Sigmoid colon (tissue), 7 donors: ENCODE measurements around the gene TTC32. TPM values are rescaled to one million over a fixed set of nuclear protein-coding genes. Genes with fewer than 3 reads are reported as not detected.
"Not testable (repeated sequence)": the region's sequence is repeated elsewhere in the genome, so short reads cannot be mapped to it uniquely, and the experiment has no call there.

Experiments used
- DNase-seq: peaks from one replicate; pipeline ENCODE4 v3.0.0-alpha.2; 2019
- H3K27ac ChIP-seq, 4 donors: fragments of 200-600 bp; sonication (generic); one replicate each; pipeline ENCODE4 v1.5.1; 2016 to 2019; ENCODE audit warnings: mild to moderate bottlenecking in 1 of 4
- H3K27me3 ChIP-seq, 3 donors: fragments of 200-600 bp; sonication (generic); one replicate each; pipeline ENCODE4 v1.5.1; 2019; ENCODE audit warnings: mild to moderate bottlenecking in 1 of 3
- H3K36me3 ChIP-seq, 4 donors: fragments of 200-600 bp; sonication (generic); one replicate each; pipeline ENCODE4 v1.5.1; 2016 to 2019
- H3K4me1 ChIP-seq, 4 donors: fragments of 200-600 bp; sonication (generic); one replicate each; pipeline ENCODE4 v1.5.1; 2017 to 2019
- H3K4me3 ChIP-seq, 4 donors: fragments of 200-600 bp; sonication (generic); one replicate each; pipeline ENCODE4 v1.5.1; 2017 to 2019; ENCODE audit warnings: mild to moderate bottlenecking in 2 of 4, moderate library complexity in 1 of 4
- H3K9me3 ChIP-seq, 4 donors: fragments of 200-600 bp in 3 of 4; sonication (generic) in 3 of 4; one replicate each; pipeline versions ENCODE4 v1.5.1 to v1.6.1; 2013 to 2019
- CTCF ChIP-seq, 4 experiments: fragments of 450-650 bp in 3 of 4; fragments of 200-600 bp in 1 of 4; IDR thresholded peaks; one replicate each; pipeline ENCODE4 v1.5.1; 2016 to 2019; ENCODE audit warnings: antibody characterized with exemption in 4 of 4, mild to moderate bottlenecking in 3 of 4, moderate library complexity in 2 of 4
- EP300 ChIP-seq, 4 donors: sonication (generic); formaldehyde crosslinking; IDR thresholded peaks; one replicate each; pipeline ENCODE4 v1.6.1; 2017; ENCODE audit warnings: antibody characterized with exemption in 4 of 4
- POLR2A ChIP-seq, 2 donors: fragments of 450-650 bp; IDR thresholded peaks; one replicate each; pipeline ENCODE4 v1.6.1; 2016; ENCODE audit warnings: antibody characterized with exemption in 2 of 2, mild to moderate bottlenecking in 2 of 2, moderate library complexity in 2 of 2
- POLR2AphosphoS5 ChIP-seq, 4 donors: sonication (generic); formaldehyde crosslinking; IDR thresholded peaks; one replicate each; pipeline ENCODE4 v1.6.1; 2017; ENCODE audit warnings: antibody characterized with exemption in 4 of 4
- WGBS, 2 donors: extraction: QIAGEN DNeasy Blood & Tissue Kit; methylation state at CpG; one replicate each; pipeline ENCODE4 v1.1.7; 2013; 5-methylcytosine and 5-hydroxymethylcytosine counted together
- intact Hi-C: fragments of 100-400 bp; cut with DNase I; formaldehyde crosslinking; loops from one replicate; pipeline ENCODE4 v1.15.1; 2023
- polyA plus RNA-seq, 3 donors: library from polyadenylated mRNA; stranded (reverse); fragments of 200-250 nt; gene quantifications; one replicate each; pipeline ENCODE4 v1.2.3, GENCODE V29; 2013
- total RNA-seq, 4 donors: library from RNA; depleted of rRNA; stranded (reverse); fragments of >200 nt; gene quantifications; one replicate each; pipeline ENCODE4 v1.1.0, GENCODE V29; 2016
- donor health status: healthy with polysubstance abuse.
- donor health status: Bipolar disorder and iron deficiency.
- donor health status: healthy.

The TTC32 gene
- total and polyA plus RNA-seq, 7 donors, result 7.3 to 21.6 (median 12.8) TPM

- no peaks in the 10 kb centered on the region for H3K4me1 ChIP-seq
- 94 to 98% methylated on average over 2 of the region's 2 CpGs for WGBS, 2 donors
- DNase-seq, result no peak
- TF ChIP-seq POLR2AphosphoS5 (IDR thresholded peaks at IDR 0.05), result no peak
- TF ChIP-seq EP300 (IDR thresholded peaks at IDR 0.05), result no peak
- no peak for TF ChIP-seq POLR2A (IDR thresholded peaks at IDR 0.05)
- TF ChIP-seq CTCF (IDR thresholded peaks at IDR 0.05), result no peak
- no peak overlapping the region for H3K4me3 ChIP-seq
- peaks cover 0 to 75% (median 21%) of the 10 kb centered on the region in 4 donors for H3K36me3 ChIP-seq
- no peak overlapping the region for H3K27ac ChIP-seq
- intact Hi-C loops, result no loop called here
- no peaks in the 10 kb centered on the region for H3K27me3 ChIP-seq
- peaks cover 0 to 7% (median 4%) of the 10 kb centered on the region in 4 donors for H3K9me3 ChIP-seq
These were observed 31.1 kb upstream of the TTC32 start for GRCh38 chr2:19932928-19933327.

- Histone ChIP-seq H3K27ac (no peak overlapping the region), H3K9me3 (peaks cover 0 to 13% (median 7%) of the 10 kb centered on the region in 4 donors), H3K27me3 (no peaks in the 10 kb centered on the region), H3K36me3 (peaks cover 0 to 60% (median 16%) of the 10 kb centered on the region in 4 donors), H3K4me3 (no peak overlapping the region), H3K4me1 (no peaks in the 10 kb centered on the region)
- TF ChIP-seq POLR2AphosphoS5 (IDR thresholded peaks at IDR 0.05) (no peak), CTCF (IDR thresholded peaks at IDR 0.05) (no peak), EP300 (IDR thresholded peaks at IDR 0.05) (no peak), POLR2A (IDR thresholded peaks at IDR 0.05) (no peak)
- DNase-seq, result no peak
- intact Hi-C loops, result no loop called here
These were observed 27.4 kb upstream of the TTC32 start for GRCh38 chr2:19929226-19929625.

GRCh38 chr2:19927816-19928215 is 26.0 kb upstream of the TTC32 start:
- H3K4me3 ChIP-seq, intact Hi-C loops, DNase-seq, H3K27ac ChIP-seq, H3K4me1 ChIP-seq, H3K27me3 ChIP-seq: not testable (repeated sequence)
- Histone ChIP-seq H3K36me3 (peaks cover 0 to 68% (median 16%) of the 10 kb centered on the region in 4 donors), H3K9me3 (peaks cover 0 to 13% (median 7%) of the 10 kb centered on the region in 4 donors)
- WGBS, 2 donors, result 100% methylated on average over 1 of the region's 1 CpG

GRCh38 chr2:19924526-19924925 is 22.7 kb upstream of the TTC32 start:
- H3K36me3 ChIP-seq, result peaks cover 0 to 49% (median 11%) of the 10 kb centered on the region in 4 donors
- H3K4me3 ChIP-seq, H3K27ac ChIP-seq, H3K4me1 ChIP-seq, DNase-seq, intact Hi-C loops, H3K27me3 ChIP-seq: not testable (repeated sequence)
- 93 to 95% methylated on average over 4 of the region's 4 CpGs for WGBS, 2 donors
- peaks cover 0 to 13% (median 7%) of the 10 kb centered on the region in 4 donors for H3K9me3 ChIP-seq

GRCh38 chr2:19922188-19922587 is 20.4 kb upstream of the TTC32 start:
- 65 to 96% methylated on average over 3 of the region's 3 CpGs for WGBS, 2 donors
- H3K9me3 ChIP-seq, H3K27ac ChIP-seq, H3K4me3 ChIP-seq, DNase-seq, H3K4me1 ChIP-seq, H3K27me3 ChIP-seq, intact Hi-C loops: not testable (repeated sequence)
- H3K36me3 ChIP-seq, result peaks cover 0 to 25% (median 0%) of the 10 kb centered on the region in 4 donors

GRCh38 chr2:19916385-19916950 is 14.7 kb upstream of the TTC32 start:
- H3K9me3 ChIP-seq, result no peaks in the 10 kb centered on the region
- intact Hi-C loops, result no loop called here
- TF ChIP-seq CTCF (IDR thresholded peaks at IDR 0.05) (no peak), POLR2A (IDR thresholded peaks at IDR 0.05) (no peak), EP300 (IDR thresholded peaks at IDR 0.05) (no peak), POLR2AphosphoS5 (IDR thresholded peaks at IDR 0.05) (no peak)
- no peak overlapping the region for H3K4me3 ChIP-seq
- DNase-seq, result no peak
- H3K27me3 ChIP-seq, result no peaks in the 10 kb centered on the region
- no peaks in the 10 kb centered on the region for H3K4me1 ChIP-seq
- H3K36me3 ChIP-seq, result peaks cover 0 to 18% (median 0%) of the 10 kb centered on the region in 4 donors
- no peak overlapping the region for H3K27ac ChIP-seq
- WGBS, 2 donors, result 81 to 86% methylated on average over 6 of the region's 6 CpGs
